HG02623 (cell line): ENCODE results near the gene LRRC71.
"Not testable (repeated sequence)": the region's sequence is repeated elsewhere in the genome, so short reads cannot be mapped to it uniquely, and the experiment has no call there.

Source experiments
- ATAC-seq: cut with Tn5 transposase; IDR thresholded peaks from one replicate; pipeline ENCODE4 v1.9.1; 2021; ENCODE audit warnings: moderate library complexity; ENCODE audit not compliant: unreplicated experiment

Gene LRRC71

DNA sequence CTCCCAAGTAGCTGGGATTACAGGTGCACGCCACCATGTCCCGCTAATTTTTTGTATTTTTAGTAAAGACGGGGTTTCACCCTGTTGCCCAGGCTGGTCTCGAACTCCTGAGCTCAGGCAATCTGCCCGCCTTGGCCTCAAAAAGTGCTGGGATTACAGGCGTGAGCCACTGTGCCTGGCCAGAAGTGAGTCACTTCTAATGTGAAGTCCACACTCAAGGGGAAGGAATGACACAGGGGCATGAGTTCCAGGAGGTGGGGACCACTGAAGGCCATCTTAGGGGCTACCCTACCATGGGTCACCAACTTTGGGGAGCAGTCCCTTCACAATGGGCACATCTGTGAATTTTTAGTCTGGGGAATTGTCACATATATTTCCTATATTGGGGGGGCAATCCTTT is 6.3 kb downstream of the LRRC71 start:
- not testable (repeated sequence) for ATAC-seq

DNA sequence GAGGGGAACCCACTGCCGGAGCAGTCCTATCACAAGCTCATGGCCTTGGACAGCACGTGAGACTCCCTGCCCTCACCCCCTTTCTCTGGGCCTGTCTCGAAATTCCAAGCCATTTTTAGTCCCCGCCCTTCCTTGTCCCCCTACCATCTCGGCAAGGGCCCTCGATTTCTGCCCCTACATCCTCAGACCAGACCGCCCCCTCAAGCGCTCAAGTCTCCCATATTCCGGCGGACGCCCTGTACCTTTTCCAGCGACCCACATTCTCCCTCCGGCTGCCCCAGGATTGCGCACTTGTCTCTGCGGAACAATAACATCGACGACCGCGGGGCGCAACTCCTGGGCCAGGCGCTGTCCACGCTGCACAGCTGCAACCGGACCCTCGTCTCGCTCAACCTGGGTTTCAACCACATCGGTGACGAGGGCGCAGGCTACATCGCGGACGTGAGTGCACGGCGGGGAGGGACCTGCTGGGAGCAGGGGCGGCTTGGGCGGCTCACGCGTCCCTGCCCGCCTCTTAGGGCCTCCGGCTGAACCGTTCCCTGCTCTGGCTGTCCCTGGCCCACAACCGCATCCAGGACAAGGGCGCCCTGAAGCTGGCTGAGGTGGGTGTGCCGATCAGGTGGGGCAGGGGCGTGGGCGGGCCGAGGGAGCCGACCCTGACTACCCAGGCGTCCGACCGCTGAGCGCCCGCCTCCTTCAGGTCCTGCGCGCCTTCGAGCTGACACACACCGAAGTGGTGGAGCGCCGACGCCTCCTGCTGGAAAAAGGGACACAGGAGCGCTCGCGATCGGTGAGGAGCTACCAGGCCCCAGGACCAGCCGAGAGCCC is 7.0 kb downstream of the LRRC71 start:
- no peak for ATAC-seq

DNA sequence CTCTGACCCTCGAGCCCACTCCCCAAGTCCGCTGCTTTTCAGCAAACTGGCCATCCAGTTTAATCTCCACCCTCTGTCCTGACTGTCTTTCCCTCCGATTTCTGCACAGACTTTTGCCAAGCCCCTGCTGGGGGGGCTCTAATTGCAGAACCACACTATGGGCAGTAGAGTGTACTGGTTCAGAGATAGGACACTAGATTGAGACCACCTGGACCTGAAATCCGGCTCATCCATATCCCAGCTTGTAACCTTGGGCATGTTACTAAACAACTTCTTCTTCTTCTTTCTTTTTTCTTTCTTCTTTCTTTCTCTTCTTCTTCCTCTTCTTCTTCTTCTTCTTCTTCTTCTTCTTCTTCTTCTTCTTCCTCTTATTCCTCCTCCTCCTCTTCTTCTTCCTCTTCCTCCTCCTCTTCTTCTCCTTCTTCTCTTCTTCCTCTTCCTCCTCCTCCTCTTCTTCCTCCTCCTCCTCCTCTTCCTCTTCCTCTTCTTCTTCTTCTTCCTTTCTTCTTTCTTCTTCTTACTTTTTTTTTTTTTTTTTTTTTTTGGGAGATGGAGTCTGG is 7.7 kb downstream of the LRRC71 start:
- no peak for ATAC-seq

DNA sequence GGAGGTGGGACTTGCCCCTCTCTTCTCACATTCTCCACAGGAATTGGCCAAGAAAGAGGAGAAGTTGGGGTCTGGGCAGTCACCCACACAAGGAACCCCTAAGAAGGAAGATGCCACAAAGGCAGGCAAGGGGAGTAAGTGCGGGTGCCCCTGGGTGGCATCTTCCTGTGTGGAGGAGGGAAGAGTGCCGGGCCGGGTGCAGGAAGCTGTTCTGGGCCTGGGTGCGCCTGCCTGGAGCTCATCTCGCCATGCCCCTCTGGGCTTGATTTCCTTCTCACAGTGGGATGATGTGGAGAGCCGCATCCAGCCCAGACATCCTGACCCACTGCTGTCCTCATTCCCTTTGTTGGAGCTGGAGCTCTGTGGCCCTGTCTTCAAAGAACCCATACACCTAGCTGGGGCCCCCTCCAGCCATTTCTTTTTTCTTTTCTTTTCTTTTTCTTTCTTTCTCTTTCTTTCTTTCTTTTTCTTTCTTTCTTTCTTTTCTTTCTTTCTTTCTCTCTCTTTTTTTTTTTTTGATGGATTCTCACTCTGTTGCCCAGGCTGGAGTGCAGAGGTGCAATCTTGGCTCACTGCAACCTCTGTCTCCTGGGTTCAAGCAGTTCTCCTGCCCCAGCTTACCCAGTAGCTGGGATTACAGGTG is 9.3 kb downstream of the LRRC71 start:
- ATAC-seq, result no peak

DNA sequence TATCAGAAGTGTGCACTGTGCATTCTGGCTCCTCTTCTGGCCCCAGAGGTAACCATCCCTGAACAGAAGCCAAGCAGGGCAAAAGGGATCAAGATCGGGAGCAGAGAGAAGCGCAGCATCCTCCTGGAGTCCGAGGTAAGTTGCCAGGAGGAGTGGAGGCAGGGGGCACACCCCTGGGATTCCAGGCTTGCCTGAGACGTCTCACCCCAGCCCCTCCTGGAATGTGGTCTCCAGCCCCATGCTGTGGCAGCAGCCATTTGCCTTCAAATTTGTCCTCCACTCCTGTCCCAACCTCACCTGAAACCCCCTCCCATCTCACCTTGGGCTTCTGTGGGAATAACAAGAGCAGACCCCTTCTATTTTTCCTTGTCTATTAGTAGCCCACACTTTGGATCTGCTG is 10.1 kb downstream of the LRRC71 start:
- ATAC-seq, result no peak

DNA sequence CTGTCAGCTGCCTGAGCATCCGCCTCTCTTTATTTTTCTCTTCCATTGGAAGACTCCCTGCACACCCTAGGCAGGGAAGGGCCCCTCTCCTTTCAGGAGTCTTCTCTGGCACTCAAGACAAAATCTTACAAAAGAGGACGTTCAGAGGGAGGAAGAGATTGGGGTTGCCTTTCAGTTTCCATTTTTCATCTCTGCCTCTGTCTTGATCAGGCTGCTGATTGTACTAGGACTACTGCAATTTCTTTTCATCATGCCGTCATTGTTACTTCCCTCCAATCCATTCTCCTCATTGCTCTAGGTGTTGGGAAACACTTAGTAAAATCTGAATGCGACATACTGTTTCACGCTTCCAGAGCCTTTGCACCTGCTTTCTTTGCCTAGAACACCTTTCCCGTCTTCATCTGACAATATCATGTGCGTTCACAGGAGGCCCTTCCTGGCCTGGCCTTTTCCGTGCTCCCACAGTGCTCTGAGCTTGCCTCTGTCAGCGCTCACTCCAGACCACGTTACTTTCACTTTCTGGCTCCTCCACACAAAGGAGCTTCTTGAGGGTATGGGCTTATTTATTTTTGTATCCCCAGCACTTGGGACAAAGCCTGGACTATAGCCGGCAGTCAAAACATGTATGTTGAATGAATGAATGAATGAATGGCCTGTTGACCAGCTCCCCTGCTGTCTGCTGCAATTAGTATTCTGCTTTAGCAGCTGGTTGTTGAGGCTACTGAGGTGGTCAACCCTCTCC is 10.9 kb downstream of the LRRC71 start:
- no peak for ATAC-seq

DNA sequence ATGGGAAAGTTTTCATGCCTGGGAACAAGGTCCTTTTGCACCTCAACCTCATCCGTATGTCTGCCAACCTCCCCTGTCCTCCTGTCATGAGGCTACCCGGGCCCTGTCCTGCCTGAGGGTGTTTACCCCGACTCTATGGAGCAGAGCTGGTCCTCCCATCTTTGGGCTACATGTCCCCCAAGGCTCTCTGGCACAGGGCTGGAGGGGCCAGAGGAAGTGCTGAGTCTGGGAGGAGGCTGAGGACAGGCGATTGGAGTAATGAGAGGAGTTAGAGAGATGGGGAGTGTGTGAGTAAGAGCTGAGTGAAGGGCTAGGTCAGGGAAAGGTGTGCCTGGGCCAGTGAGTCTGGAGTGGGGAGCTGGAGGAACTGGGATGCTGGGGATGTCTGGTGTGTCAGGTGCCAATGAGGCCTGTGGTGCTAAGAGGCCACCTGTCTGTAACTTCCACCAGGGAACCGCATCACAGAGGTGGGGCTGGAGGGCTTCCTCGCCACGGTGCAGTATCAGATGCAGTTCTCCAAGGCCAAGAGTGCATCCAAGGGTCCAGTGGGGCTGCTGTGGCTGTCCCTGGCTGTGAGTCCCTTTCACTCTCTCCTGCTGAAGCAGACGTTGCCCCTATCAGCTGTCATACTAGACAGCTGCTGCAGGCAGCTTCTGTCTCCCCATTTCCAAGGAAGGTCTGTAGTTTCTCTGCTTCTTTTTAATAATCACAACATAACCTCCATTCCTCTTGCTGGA is 11.7 kb downstream of the LRRC71 start:
- ATAC-seq, result no peak

DNA sequence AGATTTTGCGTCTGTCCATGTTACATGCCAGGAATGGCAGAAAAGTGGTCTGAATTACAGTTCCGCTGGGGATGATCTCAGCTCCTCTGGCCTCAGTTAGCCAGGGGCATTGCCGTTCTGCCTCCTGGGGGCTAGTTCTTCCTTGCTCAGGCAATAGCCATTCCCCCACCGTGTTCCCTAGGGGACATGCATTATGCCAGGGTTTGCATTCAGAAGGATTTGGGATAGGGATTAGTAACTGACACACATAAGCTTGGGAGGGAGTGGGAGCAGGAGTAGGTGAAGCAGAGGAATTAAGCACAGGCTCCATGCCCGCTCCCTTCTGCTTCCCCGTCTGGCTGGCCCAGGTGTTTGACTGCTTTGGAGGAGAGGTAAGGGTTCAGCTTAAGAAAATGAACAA is 12.7 kb downstream of the LRRC71 start:
- no peak for ATAC-seq

DNA sequence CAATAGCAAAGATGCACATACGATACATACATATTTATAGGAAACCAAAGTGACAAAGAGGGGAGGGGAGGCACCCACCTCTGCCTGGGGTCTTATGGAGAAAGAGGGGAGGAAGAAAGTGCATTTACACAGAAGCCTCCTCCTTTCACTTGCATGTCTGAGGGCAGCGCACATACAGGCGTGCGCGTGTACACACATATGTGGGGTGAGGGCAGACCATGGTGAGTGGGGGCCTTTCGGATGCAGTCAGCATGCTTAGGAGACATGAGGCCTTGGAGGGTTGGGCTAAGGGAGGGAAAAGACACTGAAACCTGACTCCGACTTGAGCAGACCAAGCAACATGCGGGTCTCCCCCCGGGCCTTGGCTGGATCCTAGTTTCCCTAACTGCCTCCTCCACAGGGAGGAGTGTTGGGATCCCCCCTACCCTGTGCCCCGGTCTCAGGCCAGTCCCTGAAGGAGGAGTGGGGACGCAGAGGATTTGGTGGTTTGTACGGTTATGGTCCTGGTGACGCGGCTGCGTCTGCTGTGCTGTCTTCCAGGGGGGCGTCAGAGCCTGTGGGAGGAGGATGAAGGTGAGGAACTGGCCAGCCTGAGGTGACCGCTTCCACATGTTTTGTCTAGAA is 15.2 kb downstream of the LRRC71 start:
- ATAC-seq, result no peak

DNA sequence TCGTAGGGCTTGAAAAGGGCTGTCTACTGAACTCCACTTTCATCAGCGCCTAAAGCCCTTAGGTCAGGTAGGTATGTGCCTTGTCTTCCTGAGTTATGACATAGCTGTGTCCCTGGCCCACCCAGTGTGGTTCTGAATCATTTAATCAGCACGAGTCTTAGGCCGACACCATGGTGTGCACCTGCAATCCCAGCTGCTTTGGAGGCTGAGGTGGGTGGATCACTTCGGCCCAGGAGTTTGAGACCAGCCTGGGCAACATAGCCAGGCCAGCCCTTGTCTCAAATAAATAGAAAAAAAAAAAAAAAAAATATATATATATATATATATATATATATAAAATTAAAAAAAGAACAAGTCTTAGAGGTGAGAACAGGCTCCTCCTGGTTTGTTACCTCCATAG is 15.8 kb downstream of the LRRC71 start:
- ATAC-seq, result no peak

DNA sequence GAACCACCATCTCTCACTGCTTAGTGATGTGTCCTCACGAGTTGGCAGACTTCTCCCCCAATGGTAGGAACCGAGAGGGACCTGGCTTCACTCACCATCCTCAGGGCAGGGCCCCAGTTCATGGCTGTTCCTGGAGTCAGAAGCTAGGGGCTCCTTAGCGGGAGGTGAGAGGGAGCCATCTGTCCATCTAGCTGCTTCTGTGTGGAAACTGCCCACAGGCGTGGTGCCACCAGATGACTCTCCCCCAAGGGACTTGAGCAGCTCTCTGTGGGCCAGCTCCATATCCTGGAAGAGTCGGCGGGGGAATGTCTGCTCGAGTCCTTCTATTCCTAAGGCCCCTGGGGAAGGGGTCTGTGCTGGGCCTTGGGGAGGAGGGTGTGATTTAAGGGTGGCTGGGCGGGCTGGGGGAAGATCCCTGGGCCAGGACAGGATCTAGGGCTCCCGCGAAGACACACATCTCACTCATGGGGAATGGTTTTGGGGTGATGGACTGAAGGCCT is 16.3 kb downstream of the LRRC71 start:
- no peak for ATAC-seq

DNA sequence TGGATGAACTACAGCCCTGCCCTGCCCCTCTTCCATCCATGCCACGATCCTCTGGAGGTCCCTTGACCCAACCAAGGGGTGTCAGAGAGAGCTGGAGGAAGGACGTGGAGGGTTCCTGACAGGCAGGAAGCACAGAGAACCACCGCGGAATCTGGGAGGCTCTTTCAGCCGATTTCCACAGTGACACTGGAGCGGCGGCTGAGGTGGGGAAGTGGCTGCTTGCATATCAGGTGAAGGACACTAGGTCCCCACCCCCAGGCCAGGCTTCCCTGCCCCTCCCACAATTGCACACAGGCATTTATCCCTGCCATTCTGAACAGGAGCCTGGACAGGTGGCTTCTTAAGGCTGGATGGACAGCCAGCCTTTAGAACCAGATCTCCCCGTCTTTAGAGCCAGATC is 17.5 kb downstream of the LRRC71 start:
- no peak for ATAC-seq

DNA sequence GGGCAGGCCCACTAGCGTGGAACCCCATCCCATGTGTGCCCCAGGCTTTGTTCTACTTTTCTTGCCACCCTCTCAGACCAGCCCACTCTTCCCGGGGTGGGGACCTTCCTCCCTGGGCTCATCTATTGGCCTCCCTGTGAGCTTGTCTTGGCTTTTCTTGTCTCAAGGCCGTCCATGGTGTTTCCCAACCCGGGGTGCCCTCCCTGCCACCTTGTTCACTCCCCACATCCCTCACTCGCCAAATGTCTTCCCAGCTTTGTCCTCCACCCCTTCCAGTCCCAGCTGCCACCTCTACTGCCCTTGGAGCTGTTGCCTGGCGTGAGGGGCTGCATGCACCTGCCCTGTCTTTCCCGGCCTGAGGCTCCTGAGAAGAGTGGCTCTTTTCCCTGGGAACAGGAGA is 18.4 kb downstream of the LRRC71 start:
- ATAC-seq, result no peak

DNA sequence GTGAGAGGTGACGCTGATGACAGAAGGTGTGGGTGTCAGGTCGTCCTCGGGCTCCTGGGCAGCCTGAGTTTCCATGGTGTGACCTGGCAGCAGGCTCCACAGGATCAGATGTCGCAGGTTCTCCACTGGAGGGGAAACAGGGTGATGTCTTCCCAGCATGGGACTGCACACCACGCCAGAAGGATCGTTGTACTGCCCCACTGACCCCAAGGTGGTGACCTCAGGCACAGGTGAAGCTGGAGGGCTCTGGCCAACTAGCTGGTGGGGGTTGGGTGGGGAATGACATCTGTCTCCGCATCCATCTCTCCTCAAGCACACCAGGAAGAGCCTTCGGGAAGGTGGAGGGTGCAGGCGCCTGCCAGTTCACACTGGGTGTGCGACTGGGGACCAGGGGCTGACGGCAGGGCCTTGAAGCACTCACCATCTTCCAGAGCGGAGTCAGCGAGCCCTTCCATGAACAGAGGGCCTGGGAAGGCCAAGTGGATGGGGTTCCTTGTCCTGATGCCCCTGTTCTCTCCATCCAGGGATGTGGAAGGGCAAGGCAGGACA is 19.4 kb downstream of the LRRC71 start:
- ATAC-seq, result no peak

DNA sequence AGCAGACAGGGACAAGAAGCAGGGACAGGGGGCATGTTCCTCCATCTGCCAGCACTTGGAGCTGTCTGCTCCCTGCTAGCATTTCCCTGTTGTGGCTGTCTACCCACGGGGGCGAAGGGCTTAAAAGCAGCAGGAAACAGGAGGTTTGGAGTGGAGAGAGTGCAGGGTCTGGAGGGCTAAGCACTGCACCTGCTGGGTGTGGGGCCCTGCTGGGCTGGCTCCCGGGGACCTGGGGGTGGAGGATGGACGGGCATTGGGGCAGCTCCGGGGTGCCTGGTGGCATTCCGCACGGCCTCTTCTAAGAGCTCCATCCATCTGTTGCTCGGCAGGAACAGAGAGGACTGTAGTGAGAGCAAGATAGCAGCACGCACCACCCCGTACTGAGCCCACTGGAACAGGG is 21.2 kb downstream of the LRRC71 start:
- no peak for ATAC-seq

DNA sequence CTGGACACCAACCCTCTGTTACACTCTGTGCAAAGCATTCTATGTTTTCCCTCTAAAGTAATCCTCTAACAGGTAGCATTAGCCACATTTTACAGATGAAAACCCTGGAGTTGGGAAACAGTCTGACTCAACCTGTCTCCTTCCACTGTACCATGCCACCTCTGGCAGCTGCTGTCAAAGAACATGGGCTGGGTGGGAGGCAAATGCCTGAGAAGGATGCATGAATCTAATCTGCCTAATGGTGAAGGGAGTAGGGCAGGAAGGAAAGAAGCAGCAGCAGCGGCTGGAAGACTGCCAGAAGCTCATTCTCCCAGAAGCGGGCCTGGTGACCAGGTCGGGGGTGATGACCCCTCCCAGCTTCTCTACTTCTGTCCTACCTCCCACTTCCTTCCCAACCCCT is 21.7 kb downstream of the LRRC71 start:
- no peak for ATAC-seq

DNA sequence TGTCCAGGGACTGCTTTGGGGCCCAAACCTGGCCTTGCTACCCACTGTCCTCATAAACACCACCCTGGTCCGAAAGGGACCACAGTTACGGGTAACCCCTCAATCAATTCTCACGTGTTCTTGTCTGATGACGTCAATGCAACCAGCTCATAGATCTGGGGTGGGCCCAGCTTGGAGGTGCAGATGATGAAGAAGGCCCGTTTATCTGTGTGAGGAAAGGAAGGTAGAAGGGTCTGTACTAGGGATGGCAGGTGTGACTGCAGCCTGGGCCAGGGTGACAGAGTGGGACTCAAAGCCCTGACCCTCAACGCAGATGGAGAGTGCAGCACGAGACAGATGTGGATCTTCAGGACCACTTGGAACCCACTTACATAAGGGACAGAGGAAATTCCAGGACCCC is 22.1 kb downstream of the LRRC71 start:
- ATAC-seq, result no peak

DNA sequence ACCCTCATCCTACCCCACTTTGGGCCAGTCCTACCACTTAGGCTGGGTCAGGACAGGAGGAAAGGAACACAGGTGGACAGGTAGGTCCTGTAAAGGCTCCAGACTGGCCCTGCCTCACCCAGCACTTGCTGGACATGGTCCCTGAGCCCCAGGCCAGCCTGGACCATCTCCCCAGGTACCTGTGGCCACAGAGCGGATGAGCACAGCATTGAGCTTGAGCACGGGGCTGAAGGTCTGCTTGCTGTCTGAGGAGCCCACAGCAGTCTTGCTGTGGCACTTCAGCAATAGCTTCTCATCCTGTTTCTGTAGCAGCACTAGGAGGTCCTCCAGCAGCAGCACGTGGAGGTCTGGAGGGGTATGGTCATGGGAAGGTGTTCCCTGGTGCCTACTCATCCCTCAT is 23.3 kb downstream of the LRRC71 start:
- no peak for ATAC-seq

DNA sequence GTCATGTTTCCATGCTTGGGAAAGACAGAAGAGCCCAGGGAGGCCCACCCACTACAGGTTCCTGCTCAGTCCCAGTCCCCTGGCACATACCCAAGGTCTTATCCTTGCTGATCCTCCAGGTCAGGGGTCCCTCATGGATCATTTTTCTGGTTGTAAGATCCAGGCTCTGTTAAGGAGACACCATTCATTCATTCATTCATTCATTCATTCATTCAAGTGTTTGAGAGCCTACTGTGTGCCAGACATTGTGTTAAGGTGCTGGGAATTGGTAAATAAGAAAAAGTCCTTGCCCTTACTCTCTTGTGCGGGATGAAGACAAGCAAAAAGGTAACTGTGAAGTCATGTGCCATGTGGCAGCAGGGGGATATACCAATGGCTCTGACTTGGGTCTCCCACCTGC is 23.8 kb downstream of the LRRC71 start:
- ATAC-seq, result no peak

DNA sequence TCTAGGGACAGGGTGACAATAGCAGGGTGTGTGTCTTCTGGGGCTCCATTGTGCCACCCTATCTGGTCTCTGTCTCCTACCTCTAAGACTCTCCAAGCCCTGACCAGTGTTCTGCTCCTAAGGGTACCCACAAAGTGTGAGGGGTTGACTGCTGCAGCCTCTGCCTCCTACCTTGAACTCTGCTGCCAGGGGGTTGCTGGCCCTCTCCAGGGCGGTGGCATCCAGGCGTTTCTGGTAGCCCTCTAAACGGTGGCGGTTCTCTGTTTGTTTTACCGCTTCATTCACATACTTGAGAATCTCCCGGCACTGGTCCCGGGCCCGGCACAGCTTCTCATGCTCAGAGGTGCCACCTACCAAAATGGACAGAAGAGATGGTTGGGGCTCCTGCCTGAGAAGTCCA is 24.4 kb downstream of the LRRC71 start:
- ATAC-seq, result no peak
